ENCODE data around the gene CNNM4. TPM values are rescaled to one million over a fixed set of nuclear protein-coding genes. Genes with fewer than 3 reads are reported as not detected.

The CNNM4 gene
- polyA plus RNA-seq, 1 donor from 2014 or later, result 7.5 TPM

DNA sequence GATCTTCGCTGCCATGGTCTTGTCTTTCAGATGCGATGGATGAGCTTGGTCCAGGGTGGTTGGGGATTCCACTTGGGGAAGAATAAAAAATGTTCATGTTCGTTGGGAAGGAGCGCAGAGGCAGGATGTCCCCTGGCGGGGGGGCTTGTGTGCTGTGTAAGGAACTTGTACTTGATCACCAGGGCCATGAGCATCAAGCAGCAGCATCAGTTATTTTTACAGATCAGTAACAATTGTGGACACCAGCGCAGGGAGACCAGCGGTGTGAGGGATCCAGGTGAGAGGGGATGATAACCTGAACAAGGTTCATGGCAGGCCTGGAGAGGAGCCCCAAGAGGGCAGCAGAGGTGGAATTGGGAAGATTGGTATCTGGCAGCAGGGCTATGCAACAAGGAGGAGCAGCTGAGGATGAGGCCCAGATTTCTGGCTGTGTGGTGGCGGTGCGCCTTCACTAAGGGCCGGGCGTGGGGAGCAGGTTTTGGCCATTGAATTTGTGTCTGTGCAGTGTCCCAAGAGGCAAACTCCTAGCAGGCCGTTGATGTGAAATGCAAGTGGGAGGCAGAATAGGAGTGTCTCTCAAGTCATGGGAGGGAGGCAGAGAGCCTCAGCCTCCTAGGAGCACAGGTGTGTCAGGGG, 59.3 kb downstream of the CNNM4 start:
- Histone ChIP-seq H2AFZ (ENCODE audit: low read depth, low read length) (no peak overlapping the region), H3K9me2 (ENCODE audit: insufficient read depth, low read length) (no peaks in the 10 kb centered on the region), H3K9ac (ENCODE audit: low read length) (no peak overlapping the region), H3K9me3 (ENCODE audit: low read length) (no peaks in the 10 kb centered on the region), H3K4me3 (ENCODE audit: low read length) (peak overlapping the region; percentile 75), H4K20me1 (ENCODE audit: insufficient read depth) (no peaks in the 10 kb centered on the region), H3F3A (ENCODE audit: insufficient read depth, low read length, poor library complexity, severe bottlenecking) (no peaks in the 10 kb centered on the region), H3K79me2 (replicated peaks; ENCODE audit: insufficient read depth, low read length) (peaks cover 32% of the 10 kb centered on the region), H3K27me3 (ENCODE audit: insufficient read depth, low read depth, low read length) (no peaks in the 10 kb centered on the region), H3K27ac (ENCODE audit: low read length) (no peak overlapping the region), H3K36me3 (ENCODE audit: insufficient read depth, low read length) (no peaks in the 10 kb centered on the region), H3K4me2 (ENCODE audit: low read length) (no peak overlapping the region)
- no peak for TF ChIP-seq RAD21 (conservative IDR thresholded peaks at IDR 0.05)
- TF ChIP-seq, protein P1, sequence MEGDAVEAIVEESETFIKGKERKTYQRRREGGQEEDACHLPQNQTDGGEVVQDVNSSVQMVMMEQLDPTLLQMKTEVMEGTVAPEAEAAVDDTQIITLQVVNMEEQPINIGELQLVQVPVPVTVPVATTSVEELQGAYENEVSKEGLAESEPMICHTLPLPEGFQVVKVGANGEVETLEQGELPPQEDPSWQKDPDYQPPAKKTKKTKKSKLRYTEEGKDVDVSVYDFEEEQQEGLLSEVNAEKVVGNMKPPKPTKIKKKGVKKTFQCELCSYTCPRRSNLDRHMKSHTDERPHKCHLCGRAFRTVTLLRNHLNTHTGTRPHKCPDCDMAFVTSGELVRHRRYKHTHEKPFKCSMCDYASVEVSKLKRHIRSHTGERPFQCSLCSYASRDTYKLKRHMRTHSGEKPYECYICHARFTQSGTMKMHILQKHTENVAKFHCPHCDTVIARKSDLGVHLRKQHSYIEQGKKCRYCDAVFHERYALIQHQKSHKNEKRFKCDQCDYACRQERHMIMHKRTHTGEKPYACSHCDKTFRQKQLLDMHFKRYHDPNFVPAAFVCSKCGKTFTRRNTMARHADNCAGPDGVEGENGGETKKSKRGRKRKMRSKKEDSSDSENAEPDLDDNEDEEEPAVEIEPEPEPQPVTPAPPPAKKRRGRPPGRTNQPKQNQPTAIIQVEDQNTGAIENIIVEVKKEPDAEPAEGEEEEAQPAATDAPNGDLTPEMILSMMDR (IDR thresholded peaks at IDR 0.05; ENCODE audit: poor library complexity, severe bottlenecking), result peak; percentile 11

DNA sequence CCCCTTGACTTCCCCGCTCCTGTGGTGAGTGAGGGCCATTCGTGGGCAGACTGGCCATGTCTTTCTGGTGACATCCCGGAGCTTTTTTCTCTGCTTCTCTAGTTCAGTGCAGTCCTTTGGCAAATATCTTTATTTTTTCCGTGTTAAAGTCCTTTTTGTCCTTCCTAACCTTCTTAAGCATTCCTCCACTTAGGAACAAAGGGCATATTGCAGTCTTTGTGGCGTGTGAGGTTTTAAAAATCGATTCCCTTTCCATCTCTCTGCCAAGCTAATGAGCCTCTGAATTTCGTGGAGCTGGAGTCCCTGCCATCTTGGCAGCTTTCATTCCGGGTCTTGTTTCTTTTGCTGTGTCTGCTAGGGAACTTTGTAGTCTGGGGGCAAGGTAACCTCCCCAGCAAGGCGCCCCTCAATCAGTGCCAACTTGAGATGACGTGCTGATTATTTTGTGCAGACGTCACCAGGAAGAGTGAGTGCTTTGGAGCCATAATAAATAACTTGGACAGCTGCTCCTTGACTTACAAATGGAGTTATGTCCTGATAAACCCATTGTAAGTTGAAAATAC, 60.5 kb downstream of the CNNM4 start:
- peak overlapping the region; percentile 19 for H3K4me3 ChIP-seq (ENCODE audit: low read length)
- no peak overlapping the region for H3K4me2 ChIP-seq (ENCODE audit: low read length)
- H3F3A ChIP-seq (ENCODE audit: insufficient read depth, low read length, poor library complexity, severe bottlenecking), result no peaks in the 10 kb centered on the region
- no peak overlapping the region for H2AFZ ChIP-seq (ENCODE audit: low read depth, low read length)
- no peaks in the 10 kb centered on the region for H3K9me2 ChIP-seq (ENCODE audit: insufficient read depth, low read length)
- no peaks in the 10 kb centered on the region for H4K20me1 ChIP-seq (ENCODE audit: insufficient read depth)
- H3K9me3 ChIP-seq (ENCODE audit: low read length), result no peaks in the 10 kb centered on the region
- H3K36me3 ChIP-seq (ENCODE audit: insufficient read depth, low read length), result no peaks in the 10 kb centered on the region
- peaks cover 32% of the 10 kb centered on the region for H3K79me2 ChIP-seq (replicated peaks; ENCODE audit: insufficient read depth, low read length)
- TF ChIP-seq POLR2AphosphoS5 (IDR thresholded peaks at IDR 0.05), result no peak
- TF ChIP-seq SMC3 (conservative IDR thresholded peaks at IDR 0.05; ENCODE audit: poor library complexity), result no peak
- TF ChIP-seq, protein P2, sequence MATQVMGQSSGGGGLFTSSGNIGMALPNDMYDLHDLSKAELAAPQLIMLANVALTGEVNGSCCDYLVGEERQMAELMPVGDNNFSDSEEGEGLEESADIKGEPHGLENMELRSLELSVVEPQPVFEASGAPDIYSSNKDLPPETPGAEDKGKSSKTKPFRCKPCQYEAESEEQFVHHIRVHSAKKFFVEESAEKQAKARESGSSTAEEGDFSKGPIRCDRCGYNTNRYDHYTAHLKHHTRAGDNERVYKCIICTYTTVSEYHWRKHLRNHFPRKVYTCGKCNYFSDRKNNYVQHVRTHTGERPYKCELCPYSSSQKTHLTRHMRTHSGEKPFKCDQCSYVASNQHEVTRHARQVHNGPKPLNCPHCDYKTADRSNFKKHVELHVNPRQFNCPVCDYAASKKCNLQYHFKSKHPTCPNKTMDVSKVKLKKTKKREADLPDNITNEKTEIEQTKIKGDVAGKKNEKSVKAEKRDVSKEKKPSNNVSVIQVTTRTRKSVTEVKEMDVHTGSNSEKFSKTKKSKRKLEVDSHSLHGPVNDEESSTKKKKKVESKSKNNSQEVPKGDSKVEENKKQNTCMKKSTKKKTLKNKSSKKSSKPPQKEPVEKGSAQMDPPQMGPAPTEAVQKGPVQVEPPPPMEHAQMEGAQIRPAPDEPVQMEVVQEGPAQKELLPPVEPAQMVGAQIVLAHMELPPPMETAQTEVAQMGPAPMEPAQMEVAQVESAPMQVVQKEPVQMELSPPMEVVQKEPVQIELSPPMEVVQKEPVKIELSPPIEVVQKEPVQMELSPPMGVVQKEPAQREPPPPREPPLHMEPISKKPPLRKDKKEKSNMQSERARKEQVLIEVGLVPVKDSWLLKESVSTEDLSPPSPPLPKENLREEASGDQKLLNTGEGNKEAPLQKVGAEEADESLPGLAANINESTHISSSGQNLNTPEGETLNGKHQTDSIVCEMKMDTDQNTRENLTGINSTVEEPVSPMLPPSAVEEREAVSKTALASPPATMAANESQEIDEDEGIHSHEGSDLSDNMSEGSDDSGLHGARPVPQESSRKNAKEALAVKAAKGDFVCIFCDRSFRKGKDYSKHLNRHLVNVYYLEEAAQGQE (IDR thresholded peaks at IDR 0.05; ENCODE audit: borderline replicate concordance), result no peak
- no peak for TF ChIP-seq MXI1 (conservative IDR thresholded peaks at IDR 0.05; ENCODE audit: poor library complexity, severe bottlenecking)
- TF ChIP-seq, protein P1 (IDR thresholded peaks at IDR 0.05; ENCODE audit: poor library complexity, severe bottlenecking), result no peak
- TF ChIP-seq EP300 (conservative IDR thresholded peaks at IDR 0.05; ENCODE audit: poor library complexity, severe bottlenecking), result no peak
- TF ChIP-seq TAF1 (IDR thresholded peaks at IDR 0.05; ENCODE audit: low read depth), result no peak
- TF ChIP-seq EZH2 (IDR thresholded peaks at IDR 0.05; ENCODE audit: borderline replicate concordance, insufficient read depth, low read length, poor library complexity, severe bottlenecking), result no peak
- TF ChIP-seq RAD21 (conservative IDR thresholded peaks at IDR 0.05), result no peak
- no peak overlapping the region for H3K27ac ChIP-seq (ENCODE audit: low read length)
- no peaks in the 10 kb centered on the region for H3K27me3 ChIP-seq (ENCODE audit: insufficient read depth, low read depth, low read length)
- H3K9ac ChIP-seq (ENCODE audit: low read length), result no peak overlapping the region
